H9 (cell line): Measurements from ENCODE around the gene CIAO1. TPM values are rescaled to one million over a fixed set of nuclear protein-coding genes. Genes with fewer than 3 reads are reported as not detected.
"Not testable (repeated sequence)": the region's sequence is repeated elsewhere in the genome, so short reads cannot be mapped to it uniquely, and the experiment has no call there.

Experiments used
- DNase-seq: peaks from one replicate; pipeline ENCODE4 v3.0.0-alpha.2; 2017
- H2AFZ ChIP-seq: one replicate; pipeline ENCODE4 v1.6.1; 2013; ENCODE audit warnings: mild to moderate bottlenecking, low read length, control low read depth, moderate library complexity
- H2AK5ac ChIP-seq: 2 replicates; pipeline ENCODE4 v1.6.1; 2013; ENCODE audit warnings: low read length, control low read depth, mixed read lengths; ENCODE audit not compliant: insufficient read length
- H2BK120ac ChIP-seq: one replicate; pipeline ENCODE4 v1.6.1; 2013; ENCODE audit warnings: low read depth, mild to moderate bottlenecking, low read length, control low read depth, inconsistent platforms; ENCODE audit not compliant: poor library complexity, severe bottlenecking
- H2BK12ac ChIP-seq: 2 replicates; pipeline ENCODE4 v1.6.1; 2013; ENCODE audit warnings: low read length, control low read depth, mixed read lengths, low read depth; ENCODE audit not compliant: insufficient read length
- H2BK15ac ChIP-seq: 2 replicates; pipeline ENCODE4 v1.6.1; 2013; ENCODE audit warnings: low read depth, low read length, control low read depth
- H2BK20ac ChIP-seq: one replicate; pipeline ENCODE4 v1.6.1; 2013; ENCODE audit warnings: low read depth, mild to moderate bottlenecking, low read length, control low read depth, inconsistent platforms; ENCODE audit not compliant: poor library complexity, severe bottlenecking
- H2BK5ac ChIP-seq: 2 replicates; pipeline ENCODE4 v1.6.1; 2013; ENCODE audit warnings: low read length, control low read depth, mixed read lengths; ENCODE audit not compliant: insufficient read length
- H3K14ac ChIP-seq: 2 replicates; pipeline ENCODE4 v1.6.1; 2013; ENCODE audit warnings: low read length, control low read depth; ENCODE audit not compliant: insufficient read depth
- H3K18ac ChIP-seq: 2 replicates; pipeline ENCODE4 v1.6.1; 2013; ENCODE audit warnings: low read depth, mild to moderate bottlenecking, mixed read lengths, low read length, control low read depth; ENCODE audit not compliant: insufficient read length
- H3K23ac ChIP-seq: 2 replicates; pipeline ENCODE4 v1.6.1; 2013; ENCODE audit warnings: low read length, control low read depth, mixed read lengths, low read depth; ENCODE audit not compliant: insufficient read length
- H3K23me2 ChIP-seq: 2 replicates; pipeline ENCODE4 v1.6.1; 2013; ENCODE audit warnings: low read depth, mild to moderate bottlenecking, mixed read lengths, low read length, control low read depth; ENCODE audit not compliant: insufficient read length, poor library complexity, severe bottlenecking
- H3K27ac ChIP-seq: 2 replicates; pipeline ENCODE4 v1.5.1; 2013; ENCODE audit warnings: low read length, control low read depth, mixed read lengths, low read depth; ENCODE audit not compliant: insufficient read length
- H3K27me3 ChIP-seq: 2 replicates; pipeline ENCODE4 v1.6.1; 2013; ENCODE audit warnings: low read length, control low read depth, inconsistent platforms; ENCODE audit not compliant: insufficient read depth
- H3K4ac ChIP-seq: 2 replicates; pipeline ENCODE4 v1.6.1; 2013; ENCODE audit warnings: low read depth, mild to moderate bottlenecking, control low read depth, inconsistent platforms, low read length, moderate library complexity
- H3K4me1 ChIP-seq: 2 replicates; pipeline ENCODE4 v1.6.1; 2013; ENCODE audit warnings: low read length, control low read depth, inconsistent platforms; ENCODE audit not compliant: insufficient read depth
- H3K4me2 ChIP-seq: 2 replicates; pipeline ENCODE4 v1.6.1; 2013; ENCODE audit warnings: low read length, control low read depth, mixed read lengths; ENCODE audit not compliant: insufficient read length, insufficient read depth
- H3K56ac ChIP-seq: 2 replicates; pipeline ENCODE4 v1.6.1; 2013; ENCODE audit warnings: low read depth, mild to moderate bottlenecking, mixed read lengths, low read length, control low read depth; ENCODE audit not compliant: insufficient read length
- H3K79me1 ChIP-seq: 2 replicates; pipeline ENCODE4 v1.6.1; 2013; ENCODE audit warnings: low read depth, mild to moderate bottlenecking, moderate library complexity, low read length, control low read depth, inconsistent platforms; ENCODE audit not compliant: insufficient read depth, poor library complexity, severe bottlenecking
- H3K79me2 ChIP-seq: 2 replicates; pipeline ENCODE4 v1.6.1; 2013; ENCODE audit warnings: low read length, control low read depth, inconsistent platforms; ENCODE audit not compliant: insufficient read depth
- H3K9ac ChIP-seq: 2 replicates; pipeline ENCODE4 v1.6.1; 2013; ENCODE audit warnings: low read length, control low read depth, mixed read lengths; ENCODE audit not compliant: insufficient read length; ENCODE audit errors: extremely low read depth
- H3K9me3 ChIP-seq: one replicate; pipeline ENCODE4 v1.6.1; 2013; ENCODE audit warnings: low read depth, low read length, inconsistent platforms; ENCODE audit not compliant: control insufficient read depth
- H3T11ph ChIP-seq: one replicate; pipeline ENCODE4 v1.6.1; 2013; ENCODE audit warnings: mild to moderate bottlenecking, low read length, control low read depth, inconsistent platforms
- H4K20me1 ChIP-seq: one replicate; pipeline ENCODE4 v1.6.1; 2013; ENCODE audit not compliant: control insufficient read depth, insufficient read length, insufficient read depth
- H4K5ac ChIP-seq: 2 replicates; pipeline ENCODE4 v1.6.1; 2013; ENCODE audit warnings: low read depth, mild to moderate bottlenecking, mixed read lengths, low read length, control low read depth; ENCODE audit not compliant: insufficient read length
- H4K8ac ChIP-seq: replicated peaks from 2 replicates; pipeline ENCODE4 v1.6.1; 2013; ENCODE audit warnings: low read length, control low read depth, mixed read lengths, low read depth; ENCODE audit not compliant: insufficient read length
- H4K91ac ChIP-seq: 2 replicates; pipeline ENCODE4 v1.6.1; 2013; ENCODE audit warnings: low read depth, mild to moderate bottlenecking, moderate library complexity, mixed read lengths, low read length, control low read depth; ENCODE audit not compliant: insufficient read length
- H3K27ac Mint-ChIP-seq, 3 experiments: 2 replicates in 2 of 3; 3 replicates in 1 of 3; pipeline ENCODE4 v1.8.0; 2020 to 2021; ENCODE audit warnings: mixed read lengths in 3 of 3, mild to moderate bottlenecking in 1 of 3, moderate library complexity in 1 of 3
- H3K27me3 Mint-ChIP-seq: 2 replicates; pipeline ENCODE4 v1.8.0; 2021; ENCODE audit warnings: low read depth, mild to moderate bottlenecking, moderate library complexity, mixed read lengths
- H3K36me3 Mint-ChIP-seq, 3 experiments: 2 replicates in 2 of 3; 3 replicates in 1 of 3; pipeline ENCODE4 v1.8.0; 2020 to 2021; ENCODE audit warnings: low read depth in 3 of 3, mixed read lengths in 3 of 3; ENCODE audit not compliant: insufficient read depth in 1 of 3
- H3K4me1 Mint-ChIP-seq, 2 experiments: 2 replicates each; pipeline ENCODE4 v1.8.0; 2020; ENCODE audit warnings: mixed read lengths in 2 of 2
- H3K4me3 Mint-ChIP-seq, 2 experiments: 2 replicates in 1 of 2; 3 replicates in 1 of 2; pipeline ENCODE4 v1.8.0; 2020 to 2021; ENCODE audit warnings: mild to moderate bottlenecking in 2 of 2, mixed read lengths in 2 of 2, moderate library complexity in 1 of 2
- H3K9me3 Mint-ChIP-seq, 2 experiments: 2 replicates in 1 of 2; 3 replicates in 1 of 2; pipeline ENCODE4 v1.8.0; 2020; ENCODE audit warnings: mild to moderate bottlenecking in 2 of 2, mixed read lengths in 2 of 2, moderate library complexity in 1 of 2
- WGBS: extraction: QIAGEN DNeasy Blood & Tissue Kit; methylation state at CpG from one replicate; pipeline ENCODE4 v1.1.7; 2013; ENCODE audit warnings: missing lambda C conversion rate, low lambda C conversion rate, mixed read lengths; ENCODE audit not compliant: insufficient read length; ENCODE audit errors: extremely low coverage; 5-methylcytosine and 5-hydroxymethylcytosine counted together
- total RNA-seq: library from RNA; stranded (reverse); gene quantifications from 2 replicates; pipeline ENCODE4 v1.2.1, GENCODE V29; 2021
- TF ChIP-seq, protein P1 (sequence below): fragments of 200-600 bp; sonication (generic); conservative IDR thresholded peaks from 3 replicates; pipeline ENCODE4 v1.8.0; 2021; ENCODE audit warnings: antibody characterized with exemption, mild to moderate bottlenecking

CIAO1 gene
- total RNA-seq, 1 experiment from 2014 or later, result 67.6 TPM

DNA sequence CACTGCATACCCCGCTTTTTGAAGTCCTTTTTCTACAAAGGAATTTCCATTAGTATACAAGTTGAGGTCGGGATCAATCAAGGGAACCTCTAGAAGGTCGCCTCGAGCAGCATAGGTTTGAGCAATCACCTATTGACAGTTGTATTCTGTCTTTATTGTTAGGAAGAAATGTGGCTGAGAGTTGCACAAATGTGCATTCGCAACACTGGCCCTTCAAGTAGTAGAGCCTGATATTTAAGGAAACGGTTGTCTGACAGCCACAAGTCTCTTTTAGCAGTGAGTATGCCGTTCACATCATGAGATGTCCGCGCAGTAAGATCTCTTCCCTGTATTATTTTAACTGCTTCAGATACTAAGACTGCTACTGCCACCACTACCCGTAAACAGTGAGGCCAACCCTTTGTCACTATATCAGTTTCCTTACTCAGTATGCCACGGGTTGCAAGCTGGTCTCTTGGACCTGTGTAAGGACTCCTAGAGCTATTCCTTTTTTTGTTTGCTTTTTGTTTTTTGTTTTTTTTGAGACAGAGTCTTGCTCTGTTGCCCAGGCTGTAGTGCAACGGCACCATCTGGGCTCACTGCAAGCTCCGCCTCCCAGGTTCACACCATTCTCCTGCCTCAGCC lies 47.4 kb upstream of the CIAO1 start:
- no peaks in the 10 kb centered on the region for H3K9me3 Mint-ChIP-seq
- H2BK15ac ChIP-seq, result no peak overlapping the region
- no peaks in the 10 kb centered on the region for H3K79me2 ChIP-seq
- H3K27me3 Mint-ChIP-seq, result no peaks in the 10 kb centered on the region
- H3K23ac ChIP-seq, result no peak overlapping the region
- H3K56ac ChIP-seq, result no peak overlapping the region
- H4K8ac ChIP-seq, result no peak overlapping the region
- no peak overlapping the region for H3K4me3 Mint-ChIP-seq
- H3K4me1 Mint-ChIP-seq, result peaks cover 11 to 16% of the 10 kb centered on the region in 2 experiments
- H3K27ac Mint-ChIP-seq, result no peak overlapping the region
- H3K4ac ChIP-seq, result no peak overlapping the region
- H3K14ac ChIP-seq, result no peak overlapping the region
- H3K79me1 ChIP-seq, result no peaks in the 10 kb centered on the region
- H3K4me1 ChIP-seq, result no peaks in the 10 kb centered on the region
- TF ChIP-seq, protein P1, sequence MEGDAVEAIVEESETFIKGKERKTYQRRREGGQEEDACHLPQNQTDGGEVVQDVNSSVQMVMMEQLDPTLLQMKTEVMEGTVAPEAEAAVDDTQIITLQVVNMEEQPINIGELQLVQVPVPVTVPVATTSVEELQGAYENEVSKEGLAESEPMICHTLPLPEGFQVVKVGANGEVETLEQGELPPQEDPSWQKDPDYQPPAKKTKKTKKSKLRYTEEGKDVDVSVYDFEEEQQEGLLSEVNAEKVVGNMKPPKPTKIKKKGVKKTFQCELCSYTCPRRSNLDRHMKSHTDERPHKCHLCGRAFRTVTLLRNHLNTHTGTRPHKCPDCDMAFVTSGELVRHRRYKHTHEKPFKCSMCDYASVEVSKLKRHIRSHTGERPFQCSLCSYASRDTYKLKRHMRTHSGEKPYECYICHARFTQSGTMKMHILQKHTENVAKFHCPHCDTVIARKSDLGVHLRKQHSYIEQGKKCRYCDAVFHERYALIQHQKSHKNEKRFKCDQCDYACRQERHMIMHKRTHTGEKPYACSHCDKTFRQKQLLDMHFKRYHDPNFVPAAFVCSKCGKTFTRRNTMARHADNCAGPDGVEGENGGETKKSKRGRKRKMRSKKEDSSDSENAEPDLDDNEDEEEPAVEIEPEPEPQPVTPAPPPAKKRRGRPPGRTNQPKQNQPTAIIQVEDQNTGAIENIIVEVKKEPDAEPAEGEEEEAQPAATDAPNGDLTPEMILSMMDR, result no peak
- H3K23me2 ChIP-seq, result no peaks in the 10 kb centered on the region
- no peak overlapping the region for H2BK20ac ChIP-seq
- no peak overlapping the region for H2BK12ac ChIP-seq
- no peak overlapping the region for H2AK5ac ChIP-seq
- no peaks in the 10 kb centered on the region for H3K36me3 Mint-ChIP-seq
- H3K9me3 ChIP-seq, result no peaks in the 10 kb centered on the region
- H3T11ph ChIP-seq, result no peak overlapping the region
- no peak overlapping the region for H3K27ac ChIP-seq
- no peak overlapping the region for H3K4me2 ChIP-seq
- no peak overlapping the region for H2BK120ac ChIP-seq
- no peaks in the 10 kb centered on the region for H3K27me3 ChIP-seq
- H3K18ac ChIP-seq, result no peak overlapping the region
- H4K20me1 ChIP-seq, result no peaks in the 10 kb centered on the region
- no peak overlapping the region for H4K5ac ChIP-seq
- no peak overlapping the region for H2BK5ac ChIP-seq
- WGBS, result no CpG with 5 or more reads among the region's 13 CpGs
- H2AFZ ChIP-seq, result no peak overlapping the region
- no peak for DNase-seq
- H3K9ac ChIP-seq, result no peak overlapping the region
- H4K91ac ChIP-seq, result no peak overlapping the region

DNA sequence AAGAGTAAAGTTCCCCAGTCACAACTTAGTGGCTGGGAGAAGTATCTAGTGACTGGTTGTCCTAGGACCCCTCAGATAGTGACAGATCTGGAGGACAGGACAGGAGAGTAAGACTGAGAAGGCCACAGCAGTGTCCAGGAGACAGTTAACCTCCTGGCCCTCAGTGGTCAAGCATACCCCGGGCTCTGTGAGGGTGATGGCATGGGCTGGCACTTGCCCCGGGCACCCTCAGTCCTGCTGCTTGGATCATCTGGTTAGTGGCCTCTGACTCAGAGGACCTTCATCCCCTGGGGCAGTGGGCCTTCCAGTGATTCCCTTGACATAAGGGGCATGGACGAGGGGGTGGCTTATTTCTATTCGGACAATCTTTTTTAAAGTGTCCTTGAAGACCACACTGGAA lies 46.1 kb upstream of the CIAO1 start:
- not testable (repeated sequence) for H2BK15ac ChIP-seq, H3K27me3 Mint-ChIP-seq, H3K79me1 ChIP-seq, H3K4me3 Mint-ChIP-seq, H2BK20ac ChIP-seq, H4K91ac ChIP-seq, H3T11ph ChIP-seq, H3K27ac ChIP-seq, H2BK12ac ChIP-seq, H3K9me3 ChIP-seq, H3K79me2 ChIP-seq, H3K23me2 ChIP-seq, H2BK120ac ChIP-seq, H4K8ac ChIP-seq, H3K23ac ChIP-seq, H3K4ac ChIP-seq, H3K18ac ChIP-seq, H3K9ac ChIP-seq, H3K4me1 ChIP-seq, H2AFZ ChIP-seq, DNase-seq, H3K14ac ChIP-seq, H3K36me3 Mint-ChIP-seq, H3K4me2 ChIP-seq, H3K27ac Mint-ChIP-seq, H3K9me3 Mint-ChIP-seq, H2AK5ac ChIP-seq, H3K56ac ChIP-seq, H4K5ac ChIP-seq, H4K20me1 ChIP-seq, H2BK5ac ChIP-seq, H3K27me3 ChIP-seq
- WGBS, result no CpG with 5 or more reads among the region's 4 CpGs
- peaks cover 11 to 16% of the 10 kb centered on the region in 2 experiments for H3K4me1 Mint-ChIP-seq
